PFSK-1 (cell line): Measurements from ENCODE around the gene LCA5L.

Source experiments
- FOXP2 ChIP-seq: optimal IDR thresholded peaks from 2 replicates; pipeline ENCODE3; 2011; ENCODE audit warnings: borderline replicate concordance, control low read depth, inconsistent platforms; ENCODE audit not compliant: insufficient read depth; ENCODE audit errors: extremely low read length, extremely low read depth
- POLR2AphosphoS5 ChIP-seq: IDR thresholded peaks from 2 replicates; pipeline ENCODE4 v1.6.1; 2012; ENCODE audit warnings: low read depth, mild to moderate bottlenecking, control low read depth, low read length, moderate library complexity
- SIN3A ChIP-seq: IDR thresholded peaks from 2 replicates; pipeline ENCODE4 v1.6.1; 2012; ENCODE audit warnings: mild to moderate bottlenecking, low read length, moderate library complexity, borderline replicate concordance; ENCODE audit not compliant: insufficient read depth
- TAF1 ChIP-seq: IDR thresholded peaks from 2 replicates; pipeline ENCODE4 v1.6.1; 2012; ENCODE audit warnings: low read length, control low read depth, borderline replicate concordance; ENCODE audit not compliant: insufficient read depth
- TF ChIP-seq, protein P1 (sequence below), 2 experiments: IDR thresholded peaks; 2 replicates each; pipeline versions ENCODE4 v1.6.1 to v1.8.0; 2011 to 2012; ENCODE audit warnings: low read depth in 2 of 2, low read length in 2 of 2, control low read depth in 1 of 2, inconsistent platforms in 1 of 2, mild to moderate bottlenecking in 1 of 2, moderate library complexity in 1 of 2; ENCODE audit not compliant: insufficient read depth in 1 of 2

DNA sequence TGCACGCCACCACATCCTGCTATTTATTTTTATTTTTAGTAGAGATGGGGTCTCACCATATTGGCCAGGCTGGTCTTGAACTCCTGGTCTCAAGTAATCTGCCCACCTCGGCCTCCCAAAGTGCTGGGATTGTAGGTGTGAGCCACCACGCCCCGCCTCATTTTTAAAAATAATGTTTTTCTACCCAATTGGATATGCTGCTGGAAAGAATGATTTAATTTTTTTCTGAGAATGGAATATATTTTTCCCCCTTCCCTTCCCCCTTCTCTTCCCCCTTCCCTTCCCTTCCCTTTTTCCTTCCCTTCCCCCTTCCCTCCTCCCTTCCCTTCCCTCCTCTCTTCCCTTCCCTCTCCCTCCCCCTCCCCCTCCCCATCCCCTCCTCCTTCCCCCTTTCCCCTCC is 79.0 kb downstream of the LCA5L start:
- TF ChIP-seq SIN3A (no peak), TAF1 (no peak), POLR2AphosphoS5 (no peak), FOXP2 (no peak)
- TF ChIP-seq, protein P1, sequence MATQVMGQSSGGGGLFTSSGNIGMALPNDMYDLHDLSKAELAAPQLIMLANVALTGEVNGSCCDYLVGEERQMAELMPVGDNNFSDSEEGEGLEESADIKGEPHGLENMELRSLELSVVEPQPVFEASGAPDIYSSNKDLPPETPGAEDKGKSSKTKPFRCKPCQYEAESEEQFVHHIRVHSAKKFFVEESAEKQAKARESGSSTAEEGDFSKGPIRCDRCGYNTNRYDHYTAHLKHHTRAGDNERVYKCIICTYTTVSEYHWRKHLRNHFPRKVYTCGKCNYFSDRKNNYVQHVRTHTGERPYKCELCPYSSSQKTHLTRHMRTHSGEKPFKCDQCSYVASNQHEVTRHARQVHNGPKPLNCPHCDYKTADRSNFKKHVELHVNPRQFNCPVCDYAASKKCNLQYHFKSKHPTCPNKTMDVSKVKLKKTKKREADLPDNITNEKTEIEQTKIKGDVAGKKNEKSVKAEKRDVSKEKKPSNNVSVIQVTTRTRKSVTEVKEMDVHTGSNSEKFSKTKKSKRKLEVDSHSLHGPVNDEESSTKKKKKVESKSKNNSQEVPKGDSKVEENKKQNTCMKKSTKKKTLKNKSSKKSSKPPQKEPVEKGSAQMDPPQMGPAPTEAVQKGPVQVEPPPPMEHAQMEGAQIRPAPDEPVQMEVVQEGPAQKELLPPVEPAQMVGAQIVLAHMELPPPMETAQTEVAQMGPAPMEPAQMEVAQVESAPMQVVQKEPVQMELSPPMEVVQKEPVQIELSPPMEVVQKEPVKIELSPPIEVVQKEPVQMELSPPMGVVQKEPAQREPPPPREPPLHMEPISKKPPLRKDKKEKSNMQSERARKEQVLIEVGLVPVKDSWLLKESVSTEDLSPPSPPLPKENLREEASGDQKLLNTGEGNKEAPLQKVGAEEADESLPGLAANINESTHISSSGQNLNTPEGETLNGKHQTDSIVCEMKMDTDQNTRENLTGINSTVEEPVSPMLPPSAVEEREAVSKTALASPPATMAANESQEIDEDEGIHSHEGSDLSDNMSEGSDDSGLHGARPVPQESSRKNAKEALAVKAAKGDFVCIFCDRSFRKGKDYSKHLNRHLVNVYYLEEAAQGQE (IDR thresholded peaks at IDR 0.05; ENCODE audit: insufficient read depth in 1 of 2, low read depth in 2 of 2, low read length in 2 of 2): no peak
